ENCODE results near the gene DCAF4L1. TPM values are rescaled to one million over a fixed set of nuclear protein-coding genes. Genes with fewer than 3 reads are reported as not detected.

The DCAF4L1 gene
- total and polyA plus RNA-seq, 2 experiments from 2014 or later = 0.10 TPM; not detected in 1

- TF ChIP-seq CTCF (IDR thresholded peaks at IDR 0.05; ENCODE audit: poor library complexity) = no peak
- TF ChIP-seq EZH2phosphoT487 (IDR thresholded peaks at IDR 0.05; ENCODE audit: low read depth, severe bottlenecking, unreplicated experiment) = no peak
- no peak for TF ChIP-seq EZH2 (IDR thresholded peaks at IDR 0.05; ENCODE audit: borderline replicate concordance)
- Histone ChIP-seq H3K4me2 (no peak overlapping the region), H3K27me3 (no peaks in the 10 kb centered on the region), H3K27ac (no peak overlapping the region), H2AFZ (no peak overlapping the region), H3K9me2 (replicated peaks; ENCODE audit: insufficient read depth) (no peaks in the 10 kb centered on the region), H3K9me3 (ENCODE audit: low read depth) (no peaks in the 10 kb centered on the region), H3K4me3 (no peak overlapping the region), H3K79me2 (no peaks in the 10 kb centered on the region), H3K4me1 (ENCODE audit: insufficient read depth) (no peaks in the 10 kb centered on the region), H3K36me3 (replicated peaks; ENCODE audit: insufficient read depth, low read depth) (no peaks in the 10 kb centered on the region), H4K20me1 (ENCODE audit: insufficient read depth, poor library complexity, severe bottlenecking) (no peaks in the 10 kb centered on the region)
- no peak for DNase-seq (ENCODE audit: low spot score)
These were observed 11.9 kb upstream of the DCAF4L1 start for GRCh38 chr4:41969671-41970070.

GRCh38 chr4:41975341-41975740 is 6.2 kb upstream of the DCAF4L1 start:
- Histone ChIP-seq H2AFZ (no peak overlapping the region), H3K36me3 (replicated peaks; ENCODE audit: insufficient read depth, low read depth) (no peaks in the 10 kb centered on the region), H3K9me2 (replicated peaks; ENCODE audit: insufficient read depth) (no peaks in the 10 kb centered on the region), H3K27ac (no peak overlapping the region), H3K4me3 (no peak overlapping the region), H3K79me2 (no peaks in the 10 kb centered on the region), H3K4me2 (no peak overlapping the region), H3K27me3 (no peaks in the 10 kb centered on the region), H4K20me1 (ENCODE audit: insufficient read depth, poor library complexity, severe bottlenecking) (no peaks in the 10 kb centered on the region), H3K4me1 (ENCODE audit: insufficient read depth) (no peaks in the 10 kb centered on the region), H3K9me3 (ENCODE audit: low read depth) (no peaks in the 10 kb centered on the region)
- WGBS (ENCODE audit: low lambda C conversion rate, missing lambda C conversion rate) = 94% methylated on average over 1 of the region's 1 CpG
- DNase-seq (ENCODE audit: low spot score) = no peak
- TF ChIP-seq EZH2 (IDR thresholded peaks at IDR 0.05; ENCODE audit: borderline replicate concordance) = no peak
- no peak for TF ChIP-seq CTCF (IDR thresholded peaks at IDR 0.05; ENCODE audit: poor library complexity)

GRCh38 chr4:41976775-41977516 is 4.6 kb upstream of the DCAF4L1 start:
- Histone ChIP-seq H3K4me3 (no peak overlapping the region), H3K79me2 (no peaks in the 10 kb centered on the region), H4K20me1 (ENCODE audit: insufficient read depth, poor library complexity, severe bottlenecking) (no peaks in the 10 kb centered on the region), H2AFZ (no peak overlapping the region), H3K9me3 (ENCODE audit: low read depth) (no peaks in the 10 kb centered on the region), H3K27me3 (no peaks in the 10 kb centered on the region), H3K9me2 (replicated peaks; ENCODE audit: insufficient read depth) (no peaks in the 10 kb centered on the region), H3K4me1 (ENCODE audit: insufficient read depth) (no peaks in the 10 kb centered on the region), H3K36me3 (replicated peaks; ENCODE audit: insufficient read depth, low read depth) (no peaks in the 10 kb centered on the region), H3K4me2 (no peak overlapping the region), H3K27ac (no peak overlapping the region)
- no peak for DNase-seq (ENCODE audit: low spot score)
- no peak for TF ChIP-seq EZH2 (IDR thresholded peaks at IDR 0.05; ENCODE audit: borderline replicate concordance)
- 75% methylated on average over 1 of the region's 1 CpG for WGBS (ENCODE audit: low lambda C conversion rate, missing lambda C conversion rate)

GRCh38 chr4:41977709-41978108 is 3.8 kb upstream of the DCAF4L1 start:
- no peak overlapping the region for H2AFZ ChIP-seq
- no peak overlapping the region for H3K4me2 ChIP-seq
- no peaks in the 10 kb centered on the region for H3K36me3 ChIP-seq (replicated peaks; ENCODE audit: insufficient read depth, low read depth)
- H3K4me3 ChIP-seq = no peak overlapping the region
- no peaks in the 10 kb centered on the region for H3K9me2 ChIP-seq (replicated peaks; ENCODE audit: insufficient read depth)
- H3K79me2 ChIP-seq = no peaks in the 10 kb centered on the region
- DNase-seq (ENCODE audit: low spot score) = no peak
- no peak overlapping the region for H3K27ac ChIP-seq
- 78% methylated on average over 3 of the region's 3 CpGs for WGBS (ENCODE audit: low lambda C conversion rate, missing lambda C conversion rate)
- no peaks in the 10 kb centered on the region for H4K20me1 ChIP-seq (ENCODE audit: insufficient read depth, poor library complexity, severe bottlenecking)
- no peaks in the 10 kb centered on the region for H3K27me3 ChIP-seq
- no peaks in the 10 kb centered on the region for H3K9me3 ChIP-seq (ENCODE audit: low read depth)
- no peak for TF ChIP-seq EZH2phosphoT487 (IDR thresholded peaks at IDR 0.05; ENCODE audit: low read depth, severe bottlenecking, unreplicated experiment)
- no peak for TF ChIP-seq CTCF (IDR thresholded peaks at IDR 0.05; ENCODE audit: poor library complexity)
- TF ChIP-seq EZH2 (IDR thresholded peaks at IDR 0.05; ENCODE audit: borderline replicate concordance) = no peak
- no peaks in the 10 kb centered on the region for H3K4me1 ChIP-seq (ENCODE audit: insufficient read depth)

Measured in hepatocyte (in vitro differentiated cells).